Esophagus squamous epithelium (tissue), 5 donors: ENCODE measurements around the gene DERA. TPM values are rescaled to one million over a fixed set of nuclear protein-coding genes. Genes with fewer than 3 reads are reported as not detected.

Source experiments
- DNase-seq: peaks from one replicate; lab custom pipeline; 2025; lab: John Stamatoyannopoulos, UW
- H3K27ac ChIP-seq, 4 donors: fragments of 200-600 bp; sonication (generic); one replicate each; pipeline ENCODE4 v1.5.1; 2016 to 2019; ENCODE audit warnings: mild to moderate bottlenecking in 1 of 4
- H3K27me3 ChIP-seq, 4 donors: fragments of 200-600 bp; sonication (generic); 1 replicate in 3 of 4; 2 replicates in 1 of 4; pipeline versions ENCODE4 v1.5.1 to v1.6.0; 2017 to 2021; ENCODE audit warnings: antibody characterized with exemption in 1 of 4
- H3K36me3 ChIP-seq, 3 donors: fragments of 200-600 bp; sonication (generic); one replicate each; pipeline ENCODE4 v1.5.1; 2016 to 2019
- H3K4me1 ChIP-seq, 3 donors: fragments of 200-600 bp; sonication (generic); one replicate each; pipeline ENCODE4 v1.5.1; 2017 to 2019
- H3K4me3 ChIP-seq, 4 donors: fragments of 200-600 bp; sonication (generic); 1 replicate in 3 of 4; 2 replicates in 1 of 4; pipeline ENCODE4 v1.5.1; 2016 to 2019; ENCODE audit warnings: mild to moderate bottlenecking in 2 of 4, moderate library complexity in 1 of 4
- H3K9me3 ChIP-seq, 3 donors: fragments of 200-600 bp; sonication (generic); one replicate each; pipeline ENCODE4 v1.5.1; 2016 to 2019
- CTCF ChIP-seq, 6 experiments: fragments of 450-650 bp in 4 of 6; fragments of 200-600 bp in 2 of 6; sonication (generic) in 2 of 6; IDR thresholded peaks; one replicate each; pipeline ENCODE4 v1.5.1; 2016 to 2019; ENCODE audit warnings: antibody characterized with exemption in 6 of 6, mild to moderate bottlenecking in 4 of 6, moderate library complexity in 4 of 6
- POLR2A ChIP-seq, 4 donors: fragments of 450-650 bp; IDR thresholded peaks; one replicate each; pipeline ENCODE4 v1.6.1; 2017; ENCODE audit warnings: antibody characterized with exemption in 4 of 4, mild to moderate bottlenecking in 4 of 4, moderate library complexity in 3 of 4
- WGBS, 2 donors: methylation state at CpG; one replicate each; pipeline ENCODE4 v1.1.5; 2018; 5-methylcytosine and 5-hydroxymethylcytosine counted together
- intact Hi-C: fragments of 100-400 bp; cut with DNase I; formaldehyde crosslinking; loops from one replicate; pipeline ENCODE4 v1.15.0; 2022
- total RNA-seq, 4 donors: library from RNA; depleted of rRNA; stranded (reverse); fragments of >200 nt; gene quantifications; one replicate each; pipeline ENCODE4 v1.1.0, GENCODE V29; 2016
- donor health status: DM: yes; HTN: yes; CAD: no.

DERA gene
- total RNA-seq, 4 donors from 2014 or later = 25.8 to 68.2 (median 41.7) TPM

GRCh38 chr12:15984097-15984800 is 73.1 kb downstream of the DERA start:
- intact Hi-C loops = no loop called here
- 88 to 89% methylated on average over 6 of the region's 6 CpGs for WGBS, 2 donors
- Histone ChIP-seq H3K27ac (no peak overlapping the region), H3K36me3 (peaks cover 5 to 55% (median 9%) of the 10 kb centered on the region in 3 donors), H3K4me3 (no peak overlapping the region), H3K27me3 (no peaks in the 10 kb centered on the region), H3K4me1 (peaks cover 0 to 4% (median under 1%) of the 10 kb centered on the region in 3 donors), H3K9me3 (no peaks in the 10 kb centered on the region)
- no peak for TF ChIP-seq POLR2A (IDR thresholded peaks at IDR 0.05)
- no peak for TF ChIP-seq CTCF (IDR thresholded peaks at IDR 0.05)
- DNase-seq = no peak

GRCh38 chr12:15984963-15985362 is 73.8 kb downstream of the DERA start:
- WGBS, 2 donors = 86 to 93% methylated on average over 2 of the region's 2 CpGs
- Histone ChIP-seq H3K4me3 (no peak overlapping the region), H3K27ac (no peak overlapping the region), H3K27me3 (no peaks in the 10 kb centered on the region), H3K4me1 (peaks cover 0 to 3% (median 0%) of the 10 kb centered on the region in 3 donors), H3K9me3 (no peaks in the 10 kb centered on the region), H3K36me3 (peaks cover 5 to 60% (median 9%) of the 10 kb centered on the region in 3 donors)
- no peak for DNase-seq
- intact Hi-C loops = no loop called here
- TF ChIP-seq POLR2A (IDR thresholded peaks at IDR 0.05) (no peak), CTCF (IDR thresholded peaks at IDR 0.05) (no peak)

GRCh38 chr12:15987696-15988095 is 76.6 kb downstream of the DERA start:
- H3K9me3 ChIP-seq = no peaks in the 10 kb centered on the region
- no peak for TF ChIP-seq CTCF (IDR thresholded peaks at IDR 0.05)
- no peak for TF ChIP-seq POLR2A (IDR thresholded peaks at IDR 0.05)
- DNase-seq = no peak
- H3K27ac ChIP-seq = no peak overlapping the region
- intact Hi-C loops = no loop called here
- no peak overlapping the region for H3K4me3 ChIP-seq
- H3K4me1 ChIP-seq = no peaks in the 10 kb centered on the region
- 83 to 100% methylated on average over 7 to 9 of the region's 11 CpGs for WGBS, 2 donors
- no peaks in the 10 kb centered on the region for H3K27me3 ChIP-seq
- peaks cover 5 to 57% (median 9%) of the 10 kb centered on the region in 3 donors for H3K36me3 ChIP-seq

- Histone ChIP-seq H3K9me3 (no peaks in the 10 kb centered on the region), H3K4me1 (no peaks in the 10 kb centered on the region), H3K36me3 (peaks cover 5 to 45% (median 9%) of the 10 kb centered on the region in 3 donors), H3K27ac (no peak overlapping the region), H3K27me3 (no peaks in the 10 kb centered on the region), H3K4me3 (no peak overlapping the region)
- intact Hi-C loops = no loop called here
- DNase-seq = no peak
- TF ChIP-seq CTCF (IDR thresholded peaks at IDR 0.05) (no peak), POLR2A (IDR thresholded peaks at IDR 0.05) (no peak)
- WGBS, 2 donors = 87 to 89% methylated on average over 5 of the region's 6 CpGs
These were observed 78.0 kb downstream of the DERA start for GRCh38 chr12:15988983-15989755.

- no peaks in the 10 kb centered on the region for H3K27me3 ChIP-seq
These were observed 84.7 kb downstream of the DERA start for GRCh38 chr12:15995801-15996200.

More at GRCh38 chr12:15995801-15996200, 84.7 kb downstream of the DERA start:
- WGBS, 2 donors = 93 to 98% methylated on average over 4 of the region's 4 CpGs
- Histone ChIP-seq H3K4me3 (no peak overlapping the region), H3K9me3 (no peaks in the 10 kb centered on the region), H3K36me3 (peaks cover 0 to 32% (median 0%) of the 10 kb centered on the region in 3 donors), H3K4me1 (no peaks in the 10 kb centered on the region), H3K27ac (no peak overlapping the region)
- intact Hi-C loops = no loop called here
- no peak for DNase-seq
- TF ChIP-seq CTCF (IDR thresholded peaks at IDR 0.05) (no peak), POLR2A (IDR thresholded peaks at IDR 0.05) (no peak)
